Raji (cell line): ENCODE data around the gene CPXM1.
A peak's percentile ranks its signal among the peaks of the same experiment; 100 is the strongest.

Source experiments
- POLR2A ChIP-seq: IDR thresholded peaks from 2 replicates; pipeline ENCODE4 v1.6.1; 2011; ENCODE audit warnings: low read depth, low read length, control low read depth; ENCODE audit not compliant: insufficient read depth

The CPXM1 gene

GRCh38 chr20:2800521-2801285, at the start of gene CPXM1:
CPXM1 (minus strand) TSS chr20:2800627; CDS start chr20:2800572, 55 bp downstream.
- TF ChIP-seq POLR2A = no peak

- TF ChIP-seq POLR2A = no peak
Observed at GRCh38 chr20:2849529-2849928, 49.1 kb upstream of the CPXM1 start.

- no peak for TF ChIP-seq POLR2A
Observed at GRCh38 chr20:2847802-2848201, 47.4 kb upstream of the CPXM1 start.

GRCh38 chr20:2846698-2847097, 46.3 kb upstream of the CPXM1 start:
- TF ChIP-seq POLR2A = no peak

GRCh38 chr20:2845607-2846006, 45.2 kb upstream of the CPXM1 start:
- no peak for TF ChIP-seq POLR2A

GRCh38 chr20:2840967-2841531, 40.6 kb upstream of the CPXM1 start:
- no peak for TF ChIP-seq POLR2A

GRCh38 chr20:2840138-2840966, 39.9 kb upstream of the CPXM1 start, which contains the start of the genes PCED1A and VPS16:
PCED1A (minus strand) TSS chr20:2840655; CDS start chr20:2839912, 743 bp downstream.
VPS16 (plus strand) TSS chr20:2840745; CDS start chr20:2840775, 30 bp downstream.
- peak; percentile 88 for TF ChIP-seq POLR2A

GRCh38 chr20:2839732-2840137, 39.3 kb upstream of the CPXM1 start:
- TF ChIP-seq POLR2A = no peak

GRCh38 chr20:2838847-2839671, 38.6 kb upstream of the CPXM1 start:
- no peak for TF ChIP-seq POLR2A

GRCh38 chr20:2838170-2838797, 37.9 kb upstream of the CPXM1 start:
- TF ChIP-seq POLR2A = no peak

- TF ChIP-seq POLR2A = no peak
Observed at GRCh38 chr20:2837221-2837960, 37.0 kb upstream of the CPXM1 start.

- no peak for TF ChIP-seq POLR2A
Observed at GRCh38 chr20:2836035-2836434, 35.6 kb upstream of the CPXM1 start.

GRCh38 chr20:2835331-2835796, 34.9 kb upstream of the CPXM1 start:
- no peak for TF ChIP-seq POLR2A
